Measurements from ENCODE around the gene FER.
"Not testable (repeated sequence)": the region's sequence is repeated elsewhere in the genome, so short reads cannot be mapped to it uniquely, and the experiment has no call there.

FER gene

DNA sequence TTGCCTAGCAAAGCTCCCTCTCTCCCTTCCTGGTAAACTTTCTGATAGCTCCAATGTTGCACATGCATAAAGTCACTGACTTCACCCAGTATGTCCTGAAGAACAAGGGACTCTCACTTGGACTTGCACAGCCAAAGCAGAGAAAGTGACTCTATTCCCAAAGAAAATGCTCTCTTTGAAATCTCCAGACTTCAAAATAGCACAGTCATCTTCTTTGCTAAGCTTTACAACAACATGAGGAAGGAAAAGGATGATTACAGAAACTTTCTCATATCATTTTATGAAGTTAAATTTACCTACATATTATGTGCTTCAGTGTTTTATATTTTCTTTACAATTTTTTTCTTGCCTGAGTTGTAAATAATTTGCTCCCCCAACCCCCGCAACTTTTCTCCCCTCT lies 397.4 kb downstream of the FER start:
- no peak for DNase-seq

DNA sequence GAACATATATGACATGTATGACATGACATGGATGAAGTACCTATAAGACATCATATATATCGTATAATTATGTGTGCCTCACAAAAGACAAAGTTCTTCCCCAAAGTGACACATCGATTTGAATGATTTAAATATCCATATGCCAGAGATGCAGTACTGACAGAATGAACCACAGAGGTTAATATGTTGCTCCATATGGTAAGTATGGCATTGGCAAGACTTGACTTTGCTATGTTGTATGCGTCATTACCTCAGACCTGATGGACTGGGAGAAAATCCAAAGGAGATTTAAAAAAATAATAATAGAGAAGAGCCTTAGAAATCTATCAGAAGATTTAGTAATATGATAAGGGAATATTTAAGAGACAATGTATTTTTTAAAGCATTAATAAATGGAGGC lies 398.9 kb downstream of the FER start:
- no peak for DNase-seq

DNA sequence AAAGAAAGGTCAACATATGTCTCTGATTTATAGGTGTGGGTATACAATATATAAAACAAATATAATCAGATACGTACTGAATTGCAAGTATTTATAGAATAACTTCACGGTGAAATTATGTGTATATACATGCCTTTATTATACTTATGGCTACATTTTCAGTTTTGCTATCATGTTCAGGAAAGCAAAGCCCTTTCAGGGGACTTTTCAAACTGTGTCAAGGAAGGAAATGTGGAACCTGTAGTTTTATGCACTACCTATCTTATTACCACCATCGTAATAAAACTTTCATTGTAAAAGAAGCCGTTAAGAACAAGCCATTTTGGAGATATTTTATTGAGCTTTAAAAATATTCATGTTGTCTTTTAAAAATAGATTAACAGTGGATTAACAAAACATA lies 404.9 kb downstream of the FER start:
- DNase-seq: no peak

DNA sequence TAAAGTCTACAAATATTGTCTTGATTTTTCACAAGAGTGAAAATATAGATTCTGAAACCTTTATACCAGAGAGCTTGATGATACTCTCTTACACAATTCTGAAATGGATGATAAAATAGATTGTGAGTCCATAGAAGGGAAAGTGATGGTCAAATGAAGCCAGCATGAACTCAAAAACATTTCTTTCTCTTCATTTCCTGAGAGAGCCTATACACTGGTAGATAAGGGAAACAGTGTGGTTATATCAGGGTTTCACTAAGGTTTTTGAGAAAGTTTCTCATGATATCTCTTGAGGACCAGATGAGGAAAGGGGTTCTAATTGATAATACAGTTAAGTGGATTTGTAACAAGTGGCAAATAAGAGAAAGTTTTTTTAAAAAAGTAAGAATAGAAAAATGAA lies 407.9 kb downstream of the FER start:
- no peak for DNase-seq

DNA sequence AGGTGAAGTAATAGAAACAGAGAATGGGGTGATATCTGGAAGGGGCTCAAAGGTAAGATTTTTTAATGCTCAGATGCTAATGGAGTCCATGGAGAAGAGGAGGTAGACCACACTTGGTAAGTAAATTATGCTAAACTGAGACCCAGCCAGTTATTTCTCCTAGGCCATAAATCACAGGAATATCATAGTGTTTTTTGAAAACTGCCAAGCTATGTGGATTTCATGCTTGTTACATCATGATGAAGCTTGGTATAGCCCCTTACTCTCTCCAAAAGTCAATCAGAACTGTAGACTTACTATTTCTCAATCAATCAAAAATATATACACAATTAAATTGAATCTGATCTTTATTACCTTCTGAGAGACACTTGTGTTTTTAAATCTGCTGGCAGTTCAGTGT lies 409.2 kb downstream of the FER start:
- no peak for DNase-seq

DNA sequence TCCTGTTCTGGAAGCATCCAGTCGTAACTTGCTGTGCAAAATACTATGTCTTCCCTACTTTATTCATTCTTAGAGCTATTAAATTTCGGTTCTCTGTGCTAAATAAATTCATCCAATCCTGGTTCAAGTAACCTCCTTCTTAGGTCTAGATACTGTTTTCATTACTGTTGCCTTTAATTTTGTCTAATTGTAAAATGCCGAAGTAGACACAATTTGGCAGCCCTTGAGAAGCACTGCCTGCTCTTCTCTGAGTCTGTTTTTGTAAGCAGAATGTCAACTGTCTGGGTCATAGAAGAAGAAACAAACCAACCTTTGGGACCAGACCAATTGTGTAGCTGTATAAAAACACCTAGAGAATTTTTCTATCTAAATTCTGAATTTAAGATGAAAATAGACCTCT lies 412.8 kb downstream of the FER start:
- no peak for DNase-seq

DNA sequence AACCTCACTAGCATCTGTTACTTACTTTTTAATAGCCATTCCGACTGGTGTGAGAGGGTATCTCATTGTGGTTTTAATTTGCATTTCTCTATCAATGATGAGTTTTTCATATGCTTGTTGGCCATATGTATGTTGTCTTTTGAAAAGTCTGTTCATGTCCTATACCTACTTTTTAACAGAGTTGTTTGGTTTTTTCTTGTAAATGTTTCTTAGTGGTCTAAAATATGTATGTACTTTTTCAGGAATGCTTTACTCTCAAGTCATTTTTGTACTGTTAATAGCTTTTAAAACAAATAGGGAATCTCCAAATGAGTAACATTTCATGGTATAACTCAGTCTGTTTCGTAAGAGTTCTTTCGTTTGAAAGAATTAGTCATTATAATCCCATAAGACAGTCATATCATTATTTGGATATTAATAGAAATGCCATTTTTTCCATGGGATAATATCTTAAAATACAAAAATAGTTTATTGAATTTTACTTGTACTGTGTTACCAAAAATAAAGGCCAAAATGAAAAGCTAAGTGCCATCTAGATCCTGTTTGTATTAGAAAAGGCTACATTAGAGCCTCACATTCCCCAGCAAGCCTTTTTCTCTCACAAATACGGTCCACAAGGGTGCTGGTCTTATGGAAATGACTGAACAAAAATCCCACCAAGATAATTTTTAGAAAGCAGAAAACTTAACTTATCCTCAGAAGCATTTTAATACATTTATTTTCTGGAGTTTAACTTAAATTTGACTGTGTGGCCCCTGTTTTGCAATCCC lies 414.4 kb downstream of the FER start:
- no peak for DNase-seq

DNA sequence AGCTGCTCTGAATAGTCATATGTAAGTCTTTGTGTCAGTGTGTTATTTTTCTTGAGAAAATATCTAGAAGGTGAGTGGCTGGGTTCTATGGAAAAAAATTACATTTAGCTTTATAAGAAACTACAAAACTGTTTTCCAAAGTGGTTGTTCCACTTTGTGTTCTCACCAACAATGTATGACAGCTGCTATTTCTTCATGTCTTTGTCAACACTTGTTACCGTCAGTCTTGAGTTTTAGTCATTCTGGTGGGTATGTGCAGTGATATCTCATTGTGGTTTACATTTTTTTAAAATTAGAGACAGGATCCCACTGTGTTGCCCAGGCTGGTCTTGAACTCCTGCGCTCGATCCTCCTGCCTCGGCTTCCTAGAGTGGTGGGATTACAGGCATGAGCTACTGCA lies 415.6 kb downstream of the FER start:
- no peak for DNase-seq

DNA sequence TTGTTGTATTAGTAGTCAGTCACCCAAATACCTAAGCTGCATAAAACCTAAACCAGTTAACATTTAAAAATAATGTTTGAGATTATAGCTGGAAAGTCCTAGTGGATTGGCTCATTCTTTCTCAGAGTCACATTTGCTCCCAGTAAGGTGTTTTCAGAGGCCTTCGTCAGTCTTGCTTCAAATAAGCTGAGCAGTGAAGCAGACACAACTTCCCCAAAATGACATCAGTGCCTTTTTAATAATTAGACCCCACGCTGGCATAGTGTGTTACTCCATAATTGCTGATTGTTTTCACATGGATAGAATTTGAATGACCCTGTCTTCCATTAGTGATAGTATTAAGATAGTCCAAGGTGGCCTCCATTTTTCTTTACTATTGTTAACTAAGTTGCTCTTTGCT lies 416.3 kb downstream of the FER start:
- no peak for DNase-seq

DNA sequence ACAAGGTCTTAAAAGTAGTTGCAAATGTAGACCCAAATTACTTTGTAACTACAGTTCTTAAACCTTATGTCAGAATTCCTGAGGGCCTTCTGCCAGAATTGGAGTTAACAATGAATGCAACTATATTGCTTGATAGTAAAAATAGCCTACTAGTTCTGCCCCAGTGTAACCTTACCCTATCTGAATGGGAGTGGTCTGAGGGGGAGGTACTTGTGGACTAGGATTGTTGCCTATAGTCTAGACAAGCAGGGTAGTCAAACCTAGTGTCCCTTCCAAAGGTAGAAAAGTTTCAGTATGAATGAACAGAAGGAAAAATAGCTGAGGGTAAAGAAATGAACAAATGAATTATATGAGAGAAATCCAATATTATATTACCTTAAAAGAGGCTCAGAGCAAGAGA lies 419.9 kb downstream of the FER start:
- DNase-seq: no peak

DNA sequence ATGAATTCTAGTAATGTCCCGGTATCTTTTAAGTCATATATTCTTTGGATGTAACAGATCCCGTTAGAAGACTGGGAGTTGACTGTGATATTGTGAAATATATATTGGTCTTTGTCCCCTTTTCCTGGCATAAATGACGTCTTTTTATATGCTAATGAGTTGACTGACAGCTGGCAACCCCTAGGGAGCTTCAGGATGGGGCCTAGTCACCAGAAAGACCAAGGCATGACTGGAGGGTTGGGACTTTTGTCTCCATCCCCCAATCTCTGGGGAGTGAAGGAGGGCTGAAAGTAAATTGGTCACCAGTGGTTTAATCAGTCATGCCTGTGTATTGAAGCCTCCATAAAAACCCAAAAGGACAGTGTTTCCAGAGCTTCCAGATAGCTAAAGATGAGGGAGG lies 420.5 kb downstream of the FER start:
- no peak for DNase-seq

DNA sequence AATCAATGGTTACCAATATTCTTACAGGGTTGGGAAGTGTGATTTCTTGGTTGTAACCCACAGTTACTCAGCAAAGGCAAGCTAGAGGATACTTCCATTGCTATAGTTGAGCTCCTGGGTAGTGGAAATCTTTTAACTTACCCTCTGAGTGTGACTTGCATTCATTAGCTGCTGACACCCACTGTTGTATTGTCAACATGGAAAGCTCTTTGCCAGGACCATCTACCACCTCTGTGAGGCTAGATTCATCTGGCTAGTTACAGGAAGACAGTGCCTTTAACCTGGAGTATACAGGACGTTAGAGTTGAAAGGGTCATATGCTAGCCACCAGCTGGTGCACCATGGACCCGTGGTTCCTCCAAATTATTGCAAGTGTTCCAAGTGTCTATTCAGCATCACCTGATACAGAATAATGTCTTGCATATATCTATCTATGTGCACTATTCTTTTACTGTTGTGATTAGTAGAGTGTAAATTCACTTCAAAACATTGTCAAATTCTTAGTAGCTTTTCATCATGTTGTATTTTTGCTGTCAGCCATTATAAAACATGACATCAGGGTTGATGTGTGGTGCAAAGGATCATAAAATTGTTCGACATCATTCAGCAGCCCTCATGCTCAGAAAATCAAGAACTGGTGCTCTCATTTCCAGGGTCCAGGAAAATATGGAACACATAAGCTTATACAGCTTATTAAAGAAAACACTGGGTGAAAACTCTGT lies 423.1 kb downstream of the FER start:
- DNase-seq: no peak

DNA sequence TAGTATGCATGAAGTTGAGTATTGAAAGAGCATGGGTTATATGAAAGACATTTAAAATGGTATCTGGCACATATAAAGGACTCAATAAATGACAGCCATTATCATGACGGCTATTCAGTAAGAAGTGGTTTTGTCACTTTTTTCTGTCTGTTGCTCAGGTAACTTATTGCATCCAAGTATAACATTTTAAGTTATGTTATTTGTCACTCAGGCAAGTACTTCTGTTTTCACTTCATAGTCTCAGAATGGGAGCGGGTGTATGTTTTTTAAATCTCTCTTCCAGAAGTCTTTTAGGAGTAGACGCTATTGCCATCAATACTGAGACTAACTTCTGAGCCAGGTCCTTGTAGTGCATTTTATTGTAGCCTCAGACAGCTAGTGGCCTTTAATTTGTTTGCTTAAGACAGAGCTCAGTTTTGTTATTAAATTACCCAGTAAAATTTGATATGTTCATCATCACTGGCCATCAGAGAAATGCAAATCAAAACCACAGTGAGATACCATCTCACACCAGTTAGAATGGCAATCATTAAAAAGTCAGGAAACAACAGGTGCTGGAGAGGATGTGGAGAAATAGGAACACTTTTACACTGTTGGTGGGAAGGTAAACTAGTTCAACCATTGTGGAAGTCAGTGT lies 423.9 kb downstream of the FER start:
- not testable (repeated sequence) for DNase-seq

DNA sequence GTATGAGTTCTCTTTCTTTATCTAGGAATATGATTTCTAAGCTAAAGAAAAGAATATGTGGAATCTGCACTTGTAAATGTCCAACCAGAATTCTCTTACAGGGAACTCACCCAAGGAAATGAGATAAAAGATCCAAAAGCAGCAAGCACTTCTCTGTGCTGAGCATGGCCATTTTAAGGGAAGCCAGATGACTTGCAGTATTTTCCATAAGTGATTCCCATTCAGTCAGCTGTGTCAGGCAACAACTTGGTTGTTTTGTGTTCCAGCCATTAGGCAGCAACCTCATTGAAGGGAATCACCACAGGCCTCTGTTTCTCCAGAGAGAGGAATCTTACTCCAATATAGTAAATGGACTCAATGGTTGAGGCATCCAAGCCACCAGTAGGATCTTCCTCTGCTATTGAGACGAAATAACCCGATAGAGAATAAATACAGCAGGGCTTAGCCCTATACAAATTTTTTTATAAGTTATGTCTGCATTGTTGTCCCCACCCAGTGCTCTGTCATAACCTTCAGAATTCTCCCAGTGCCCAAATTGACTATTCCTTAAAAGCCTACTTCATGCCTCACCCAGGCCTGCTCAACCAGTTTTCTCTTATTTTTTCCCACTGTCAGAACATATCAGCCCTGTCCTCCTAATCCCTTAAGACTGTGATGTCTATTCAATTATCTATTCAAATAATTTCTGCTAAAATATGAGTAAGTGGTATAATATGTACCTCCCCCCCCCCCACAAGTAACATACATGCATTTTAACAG lies 425.5 kb downstream of the FER start:
- no peak for DNase-seq

DNA sequence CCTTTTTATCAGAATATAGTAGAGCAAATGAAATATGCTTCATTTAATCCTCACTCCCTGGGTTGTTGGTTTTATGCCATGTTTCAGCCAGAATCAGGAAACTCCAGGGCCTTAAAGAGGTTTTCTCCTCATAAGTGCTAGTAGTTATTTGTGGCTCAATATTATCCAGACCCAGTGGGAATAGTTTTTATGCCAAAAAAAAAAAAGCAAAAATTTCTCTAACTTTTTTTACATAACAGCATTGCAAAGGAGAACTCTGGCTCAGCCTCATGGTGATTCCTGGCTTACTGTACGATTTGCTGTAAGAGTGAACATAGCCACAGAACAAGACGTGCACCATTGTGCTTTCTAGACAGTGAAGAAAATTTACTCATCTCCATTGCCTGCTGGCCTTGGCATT lies 429.5 kb downstream of the FER start:
- no peak for DNase-seq

DNA sequence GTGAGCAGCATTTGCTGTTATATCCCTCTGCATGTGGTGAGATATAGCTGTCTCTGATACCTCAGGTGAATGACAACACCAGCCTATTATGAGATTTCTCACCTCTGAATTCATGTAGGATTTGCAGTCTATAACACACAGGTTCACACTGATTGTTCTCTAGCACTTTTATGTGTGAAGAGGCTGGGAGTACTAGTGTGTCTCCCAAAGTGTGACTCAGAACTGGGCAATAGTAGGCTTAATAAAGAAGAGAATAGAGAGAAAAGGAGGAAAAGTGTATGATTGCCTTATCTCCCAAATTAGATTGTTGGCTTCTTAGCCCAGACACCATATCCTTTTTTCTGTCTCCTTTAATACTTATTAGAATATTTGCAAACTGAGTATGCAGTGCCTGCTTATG lies 430.1 kb downstream of the FER start:
- no peak for DNase-seq

DNA sequence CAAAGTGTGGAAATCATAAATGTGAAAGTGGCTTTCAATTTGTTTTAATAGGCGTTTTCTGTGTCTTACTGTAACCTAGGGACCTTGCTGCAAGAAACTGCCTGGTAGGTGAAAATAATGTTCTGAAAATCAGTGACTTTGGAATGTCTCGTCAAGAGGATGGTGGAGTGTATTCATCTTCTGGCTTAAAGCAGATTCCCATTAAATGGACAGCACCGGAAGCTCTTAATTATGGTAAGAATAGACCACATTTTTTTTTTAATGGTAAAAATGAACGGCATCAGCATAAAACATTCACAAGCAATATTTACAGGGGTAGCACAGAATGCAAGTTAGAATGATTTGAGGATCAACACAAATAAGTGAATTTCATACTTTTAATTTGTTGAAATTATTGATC lies 433.0 kb downstream of the FER start:
- no peak for DNase-seq

DNA sequence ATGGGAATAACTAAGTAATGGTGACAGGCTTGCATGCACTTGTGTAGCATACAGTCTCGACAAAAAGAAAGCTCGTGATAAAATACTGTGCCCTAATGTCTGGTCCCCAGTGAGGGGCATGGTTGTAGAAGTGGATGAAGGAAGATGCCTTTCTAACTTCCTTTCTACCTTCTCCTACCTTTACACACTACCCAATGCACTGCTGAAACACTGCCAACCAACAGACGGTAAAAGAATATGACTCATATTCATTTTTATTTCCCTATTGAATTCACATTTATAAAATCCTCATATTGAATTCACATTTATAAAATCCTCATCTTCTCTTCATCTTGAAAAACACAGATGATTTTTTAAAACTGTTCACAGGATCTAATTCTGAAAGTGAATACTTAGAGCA lies 439.1 kb downstream of the FER start:
- DNase-seq: no peak

DNA sequence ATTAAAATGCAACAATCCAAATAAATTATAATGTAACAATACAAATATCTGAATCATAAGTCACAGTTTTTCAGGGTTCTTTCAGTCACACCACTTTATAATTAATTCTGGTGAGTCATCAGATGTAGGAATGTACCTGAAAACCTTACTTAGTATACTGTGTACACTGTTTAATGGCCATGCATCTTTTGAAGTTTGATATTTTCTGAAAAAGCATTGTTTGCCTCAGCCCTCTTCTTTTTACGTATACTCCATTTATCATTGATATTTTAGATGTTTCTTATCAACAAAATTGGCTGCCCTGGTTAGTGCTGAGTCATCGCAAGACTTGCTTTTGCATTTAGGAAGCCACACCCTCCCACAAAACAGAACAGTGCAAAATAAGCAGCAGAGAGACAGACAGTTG lies 443.5 kb downstream of the FER start:
- DNase-seq: no peak

DNA sequence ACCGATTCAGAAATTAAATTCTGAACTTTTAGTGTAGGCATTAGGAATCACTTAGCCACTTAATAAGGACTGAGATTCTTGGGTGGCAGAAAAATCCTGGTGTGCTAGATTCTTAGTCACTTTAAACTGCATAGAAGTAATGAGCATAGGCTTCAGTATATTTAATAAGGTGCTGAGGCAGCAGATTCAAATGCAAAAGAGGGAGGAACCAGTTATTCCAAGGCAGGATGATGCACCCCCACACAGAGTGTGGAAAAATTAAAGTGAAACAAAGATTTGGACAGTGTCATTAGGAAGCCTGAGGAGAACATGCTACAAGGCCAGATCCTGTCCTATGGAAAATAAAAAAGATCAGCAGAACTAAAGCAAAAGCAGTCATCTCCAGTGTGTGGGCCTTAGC lies 444.3 kb downstream of the FER start:
- DNase-seq: no peak

DNA sequence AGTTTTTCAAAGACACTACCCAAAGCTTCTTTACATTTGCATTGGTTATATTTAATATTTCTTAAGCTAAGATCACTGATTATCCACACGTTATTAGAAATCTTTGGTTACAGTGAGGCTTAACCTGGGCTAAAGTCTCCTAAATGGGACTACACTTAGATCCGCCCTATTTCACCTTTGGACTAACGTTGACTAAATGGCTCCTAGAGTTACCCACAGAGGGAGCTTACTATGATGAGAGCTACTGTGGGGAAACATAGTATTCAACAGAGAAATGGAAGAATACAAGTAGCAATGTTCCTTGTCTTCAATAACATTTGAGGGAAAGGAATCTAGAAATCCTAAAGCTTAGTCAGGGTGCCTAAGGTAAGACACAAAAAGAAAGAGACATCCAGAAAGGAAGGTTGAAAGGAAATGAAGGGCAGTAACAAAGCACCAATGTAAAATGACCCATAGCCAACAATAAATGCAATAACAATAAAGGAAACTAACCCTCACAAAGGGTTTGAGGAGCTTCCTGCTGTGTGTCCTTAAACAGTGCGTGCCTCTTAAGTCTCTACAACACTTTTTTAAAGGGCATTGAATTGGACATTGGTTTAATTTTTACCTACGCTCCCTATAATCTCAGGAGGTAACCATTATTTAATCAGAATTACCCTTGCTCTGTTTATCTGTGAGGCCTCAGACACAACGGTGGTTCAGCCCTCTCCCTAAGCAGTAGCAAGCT lies 445.0 kb downstream of the FER start:
- DNase-seq: no peak

DNA sequence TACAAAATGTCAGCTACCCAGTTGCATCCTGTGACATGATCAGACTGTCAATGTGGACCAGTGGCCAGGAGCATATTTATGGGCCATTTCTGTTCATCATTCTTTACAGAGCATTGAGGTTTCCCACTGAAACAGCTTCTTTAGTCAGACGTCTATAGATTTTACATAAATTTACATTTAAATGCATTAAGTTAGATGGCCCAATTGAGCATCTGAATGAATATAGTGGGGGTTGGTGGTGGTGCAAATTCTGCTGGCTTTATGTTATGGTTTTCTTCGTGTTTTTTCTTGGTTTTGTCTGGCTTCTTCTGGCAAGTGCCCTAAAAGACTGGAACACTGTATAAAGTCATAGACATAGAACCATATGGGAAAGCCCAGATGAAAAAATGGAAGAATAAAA lies 448.0 kb downstream of the FER start:
- no peak for DNase-seq

Data from 8988T (cell line).